Endothelial cell of hepatic sinusoid (primary cell): ENCODE results near the gene TEAD1.

ENCODE experiments used
- in situ Hi-C: cut with HindIII; loops from 2 replicates; pipeline ENCODE4 v1.10.0; 2017; ENCODE audit warnings: low sequenced_read_pairs

Gene TEAD1

DNA sequence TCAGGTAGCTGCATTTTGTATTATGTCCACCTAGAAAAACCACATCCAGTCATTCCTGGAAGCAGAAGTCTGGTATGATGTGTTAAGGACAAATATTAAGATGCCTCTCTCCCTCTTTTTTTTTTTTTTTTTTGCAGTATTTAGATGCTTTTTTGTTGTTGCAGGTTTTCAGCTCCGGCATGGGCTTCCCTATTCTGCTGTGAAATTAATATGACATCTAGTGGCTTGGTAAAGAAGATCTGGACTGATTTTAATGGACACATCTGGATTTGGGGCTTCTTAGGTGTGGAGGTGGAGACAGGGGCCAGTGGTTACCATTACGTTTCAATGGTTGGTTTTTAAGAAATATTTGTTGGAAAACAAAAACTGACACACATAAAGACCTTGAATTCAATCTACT, 287.4 kb downstream of the TEAD1 start:
- in situ Hi-C loops, result no loop called here

DNA sequence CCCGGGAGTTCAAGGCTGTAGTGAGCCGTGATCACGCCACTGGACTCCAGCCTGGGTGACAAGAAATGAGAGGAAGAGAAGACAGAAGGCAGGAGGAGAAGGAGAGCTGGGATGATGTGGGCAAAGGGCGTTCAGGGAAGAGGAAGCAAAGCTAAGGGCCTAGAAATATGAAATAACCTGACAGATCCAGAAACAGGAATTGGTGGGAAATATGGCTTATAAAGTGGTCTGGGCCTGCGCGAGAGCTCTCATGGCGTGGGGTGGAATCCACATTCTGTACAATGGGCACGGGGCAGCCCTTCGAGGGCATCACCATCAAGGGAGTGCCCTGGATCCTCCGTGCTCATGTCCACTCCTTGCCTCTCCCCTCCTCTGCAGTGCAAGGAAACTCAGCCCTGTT, 288.1 kb downstream of the TEAD1 start:
- in situ Hi-C loops, result no loop called here

DNA sequence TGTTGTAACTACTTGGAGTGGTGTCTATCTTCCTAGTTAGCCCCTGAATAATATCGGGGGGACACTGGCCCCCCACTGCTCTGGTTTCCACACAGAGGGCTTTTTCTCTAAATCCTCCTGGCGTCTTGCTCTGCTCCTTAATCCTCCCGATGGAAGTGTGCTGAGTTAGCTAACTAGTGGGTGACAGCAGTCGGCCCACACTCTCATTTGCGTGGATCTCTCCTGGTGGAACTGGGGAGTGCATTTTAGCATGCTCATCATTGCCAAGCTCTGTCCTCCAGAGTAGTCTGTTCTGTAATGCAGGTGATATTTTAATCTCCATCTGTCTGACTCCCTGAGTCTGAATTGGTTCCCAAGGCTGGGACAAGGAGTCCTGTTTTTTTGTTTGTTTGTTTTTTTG, 288.8 kb downstream of the TEAD1 start:
- in situ Hi-C loops, result no loop called here

DNA sequence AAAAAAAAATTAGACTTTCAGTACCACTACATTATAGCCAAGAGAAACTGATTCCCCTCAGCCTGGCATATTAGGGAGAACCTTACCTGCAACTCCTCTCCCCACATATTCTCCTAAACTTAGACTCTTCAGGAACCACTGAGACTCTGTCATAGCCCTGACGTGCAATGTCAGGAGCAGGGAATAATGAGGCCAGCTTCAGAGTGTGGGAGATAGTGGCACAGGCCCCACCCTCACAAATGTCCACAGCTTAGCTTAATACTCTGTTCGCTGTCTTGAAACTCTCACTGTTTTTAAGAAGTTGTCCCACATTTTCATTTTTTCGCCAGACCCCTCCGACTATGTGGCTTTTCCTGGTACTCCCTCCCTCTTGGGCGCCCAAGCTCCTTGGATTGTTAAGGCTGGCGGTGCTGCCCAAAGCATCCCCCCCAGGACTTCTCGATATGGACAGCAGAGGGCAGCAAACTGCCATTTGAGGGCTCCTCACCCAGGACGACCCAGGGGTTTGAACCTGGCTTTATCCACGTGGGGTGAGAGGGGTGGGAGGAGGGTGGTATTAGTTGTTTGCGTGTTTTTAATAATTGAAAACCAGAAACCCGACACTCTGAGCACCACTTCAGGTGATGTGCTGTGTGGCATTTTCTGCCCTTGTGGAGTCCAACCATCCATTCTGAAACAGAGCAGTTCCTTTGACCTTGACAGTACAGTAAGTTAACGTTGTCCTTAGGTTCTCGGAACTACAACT, 289.7 kb downstream of the TEAD1 start:
- in situ Hi-C loops, result no loop called here

DNA sequence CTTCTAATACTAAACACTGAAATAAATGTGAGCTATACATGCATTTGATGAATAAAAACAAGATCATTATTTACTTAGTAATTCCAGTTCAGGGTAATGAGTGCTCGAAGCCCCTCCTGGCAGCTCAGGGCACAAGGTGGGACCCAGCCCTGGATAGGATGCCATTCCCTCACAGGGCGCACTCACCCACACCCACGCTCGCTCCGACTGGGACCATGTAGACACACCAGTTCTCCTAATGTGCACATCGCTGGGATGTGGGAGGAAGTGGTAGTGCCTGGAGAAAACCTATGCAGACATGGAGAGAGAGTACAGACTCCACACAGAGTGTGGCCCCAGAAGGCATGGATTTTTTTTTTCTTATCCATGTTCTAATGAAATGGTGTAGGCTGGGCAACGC, 290.4 kb downstream of the TEAD1 start:
- in situ Hi-C loops, result no loop called here

DNA sequence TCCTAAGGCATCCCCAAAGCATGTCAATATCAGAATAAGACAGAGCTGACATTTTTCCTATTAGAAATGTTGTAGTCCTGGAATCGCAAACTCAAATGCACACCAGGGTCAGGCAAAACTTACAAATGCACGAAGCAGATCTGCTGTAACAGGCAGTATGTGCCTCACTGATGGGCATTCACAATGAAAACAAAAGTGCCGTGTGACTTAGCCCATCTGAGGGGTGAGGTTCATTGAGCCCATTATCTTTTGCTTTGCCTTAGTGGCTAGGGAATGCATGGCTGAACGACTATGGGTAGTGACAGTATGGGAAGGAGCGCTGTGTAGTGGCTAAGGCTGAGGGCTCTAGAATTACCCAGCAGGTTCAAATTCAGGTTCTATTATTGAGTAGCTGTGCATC, 291.8 kb downstream of the TEAD1 start:
- in situ Hi-C loops, result no loop called here

DNA sequence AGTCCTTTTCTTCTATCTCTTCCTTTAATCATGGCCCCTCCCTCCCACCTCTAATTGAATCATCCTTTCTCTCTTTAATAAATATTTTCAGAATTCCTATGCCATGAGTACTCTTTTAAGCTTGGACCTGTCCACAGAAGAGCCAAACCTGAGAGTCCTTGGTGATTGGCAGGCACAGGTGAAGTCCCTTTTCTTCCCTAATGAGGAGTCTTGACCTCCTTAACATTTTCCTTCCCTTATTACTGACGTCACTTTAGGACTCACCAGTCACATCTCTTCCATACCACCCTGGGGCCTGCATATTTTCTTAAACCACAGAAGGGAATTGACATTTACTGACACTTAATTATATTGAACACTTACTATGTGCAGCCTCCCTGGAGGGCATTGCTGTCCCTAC, 293.9 kb downstream of the TEAD1 start:
- in situ Hi-C loops, result no loop called here

DNA sequence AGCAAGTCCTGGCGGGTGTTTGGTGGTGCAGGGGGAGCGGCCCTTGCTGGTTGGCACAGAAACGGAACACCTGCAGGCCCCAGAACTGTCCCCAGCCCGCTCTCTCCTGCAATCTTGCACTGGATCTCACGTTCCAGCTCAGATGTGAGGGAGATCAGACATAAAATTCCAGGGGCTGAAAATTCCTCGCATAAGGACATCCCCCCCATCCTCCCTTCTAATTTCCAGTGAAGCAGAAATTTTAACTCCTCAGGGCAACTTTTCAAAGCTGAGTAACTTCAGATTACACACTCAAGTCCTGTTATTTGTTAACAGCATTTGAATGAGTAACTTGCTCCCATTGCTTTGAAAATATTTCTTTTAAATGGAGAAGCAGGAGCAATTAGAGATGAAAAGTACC, 294.6 kb downstream of the TEAD1 start:
- in situ Hi-C loops, result no loop called here

DNA sequence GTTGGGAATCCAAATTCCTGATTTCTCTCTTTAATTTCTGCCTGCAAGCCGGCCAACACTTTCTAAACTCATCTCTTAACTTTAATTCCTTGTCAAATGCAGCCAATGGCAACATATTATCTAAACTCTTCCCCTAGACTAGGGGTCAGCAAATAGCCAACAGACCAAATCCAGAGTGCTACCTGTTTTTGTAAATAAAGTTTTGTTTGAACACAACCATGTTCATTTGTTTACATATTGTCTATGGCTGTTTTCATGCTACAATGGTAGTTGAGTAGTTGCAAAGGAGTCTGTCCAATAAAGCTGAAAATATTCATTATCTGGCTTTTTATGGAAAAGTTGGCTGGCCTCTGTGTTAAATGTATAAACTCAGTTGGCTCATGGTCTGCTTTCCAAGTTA, 297.7 kb downstream of the TEAD1 start:
- in situ Hi-C loops, result no loop called here

DNA sequence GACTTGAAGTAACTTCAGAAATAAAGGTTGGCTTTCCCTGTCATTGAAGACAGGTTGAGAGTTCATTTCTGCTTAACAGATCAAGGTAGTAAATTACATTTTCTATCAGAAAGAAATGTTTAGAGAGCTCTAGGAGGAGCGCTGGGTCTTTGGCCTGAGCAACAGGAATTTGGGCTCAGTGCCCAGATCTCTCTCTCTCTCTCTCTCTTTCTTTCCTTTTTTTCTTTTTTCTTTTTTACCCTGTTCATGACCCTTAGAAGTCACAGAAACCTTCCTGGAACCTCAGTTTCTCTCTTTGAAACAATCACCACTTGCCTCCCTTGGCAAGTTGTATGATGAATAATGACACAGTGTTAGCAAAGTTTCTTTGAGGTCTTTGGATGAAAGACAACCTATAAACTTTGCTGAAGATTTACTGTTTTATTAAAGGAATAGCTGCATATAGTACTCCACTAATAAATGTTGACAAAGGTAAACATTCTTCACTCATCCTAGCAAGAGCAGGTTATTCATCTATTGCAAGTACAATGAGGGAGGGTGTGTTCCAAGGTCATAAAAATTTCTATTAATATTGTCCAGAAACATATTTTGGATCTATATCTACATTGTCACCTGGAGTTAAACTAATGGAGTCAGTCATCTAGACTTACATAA, 299.4 kb downstream of the TEAD1 start:
- in situ Hi-C loops, result no loop called here

DNA sequence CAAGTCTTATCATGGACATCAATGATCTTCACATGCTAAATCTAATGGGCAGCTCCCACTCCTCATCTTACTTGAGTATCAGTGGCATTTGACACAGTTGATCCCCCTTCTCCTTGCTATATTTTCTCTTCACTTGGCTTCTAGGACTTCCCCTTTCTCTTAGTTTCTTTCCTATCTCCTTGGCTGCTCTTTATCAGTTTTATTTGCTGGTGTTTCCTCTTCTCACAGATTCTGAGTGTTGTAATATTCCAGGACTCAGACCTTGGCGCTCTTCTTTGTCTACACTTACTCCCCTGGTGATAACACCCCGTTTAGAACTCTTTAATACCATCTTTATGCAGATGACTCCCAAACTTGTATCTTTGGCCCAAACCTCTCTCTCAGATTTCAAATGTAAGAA, 301.0 kb downstream of the TEAD1 start:
- in situ Hi-C loops, result loop anchor here (25.0 kb wide), 1 partner anchor 88 kb away; no protein-coding TSS in a partner anchor

DNA sequence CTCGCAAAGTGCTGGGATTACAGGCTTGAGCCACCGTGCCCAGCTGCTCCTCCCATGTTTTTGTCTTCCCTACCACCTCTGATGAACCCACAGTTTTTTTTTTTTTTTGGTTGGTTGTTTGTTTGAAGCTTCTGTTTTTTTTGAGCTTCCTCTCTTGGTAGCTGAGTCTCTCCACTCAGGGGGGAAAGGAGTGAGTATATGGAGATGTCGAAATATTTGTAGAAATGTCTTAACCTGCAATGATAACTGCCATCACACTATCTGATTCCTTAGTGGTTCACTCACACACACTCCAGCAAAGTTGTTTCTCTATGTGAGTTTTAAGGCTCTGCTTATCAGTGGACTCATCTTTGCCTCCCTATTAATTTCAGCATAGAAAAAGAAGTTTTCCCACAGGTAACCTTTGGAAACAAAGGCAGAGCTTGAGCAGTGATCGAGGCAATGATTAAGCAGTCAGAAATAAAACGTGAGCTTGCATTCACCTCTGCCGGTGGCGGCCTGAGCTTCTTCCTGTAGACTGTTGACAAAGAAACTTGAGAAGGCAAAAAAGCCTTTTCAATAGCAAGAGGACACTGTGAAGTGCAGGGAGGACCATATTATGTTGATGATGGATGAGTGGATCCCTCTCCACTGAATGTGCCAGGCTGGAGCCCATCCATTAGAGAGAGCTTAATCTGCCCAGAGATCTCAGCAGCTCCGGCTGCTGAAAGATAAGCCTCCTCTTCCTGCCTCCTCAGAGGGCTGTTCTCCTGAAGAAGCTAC, 305.9 kb downstream of the TEAD1 start:
- in situ Hi-C loops, result loop anchor here (5.0 to 25.0 kb wide), 3 partner anchors 72 to 187 kb away; no protein-coding TSS in a partner anchor

DNA sequence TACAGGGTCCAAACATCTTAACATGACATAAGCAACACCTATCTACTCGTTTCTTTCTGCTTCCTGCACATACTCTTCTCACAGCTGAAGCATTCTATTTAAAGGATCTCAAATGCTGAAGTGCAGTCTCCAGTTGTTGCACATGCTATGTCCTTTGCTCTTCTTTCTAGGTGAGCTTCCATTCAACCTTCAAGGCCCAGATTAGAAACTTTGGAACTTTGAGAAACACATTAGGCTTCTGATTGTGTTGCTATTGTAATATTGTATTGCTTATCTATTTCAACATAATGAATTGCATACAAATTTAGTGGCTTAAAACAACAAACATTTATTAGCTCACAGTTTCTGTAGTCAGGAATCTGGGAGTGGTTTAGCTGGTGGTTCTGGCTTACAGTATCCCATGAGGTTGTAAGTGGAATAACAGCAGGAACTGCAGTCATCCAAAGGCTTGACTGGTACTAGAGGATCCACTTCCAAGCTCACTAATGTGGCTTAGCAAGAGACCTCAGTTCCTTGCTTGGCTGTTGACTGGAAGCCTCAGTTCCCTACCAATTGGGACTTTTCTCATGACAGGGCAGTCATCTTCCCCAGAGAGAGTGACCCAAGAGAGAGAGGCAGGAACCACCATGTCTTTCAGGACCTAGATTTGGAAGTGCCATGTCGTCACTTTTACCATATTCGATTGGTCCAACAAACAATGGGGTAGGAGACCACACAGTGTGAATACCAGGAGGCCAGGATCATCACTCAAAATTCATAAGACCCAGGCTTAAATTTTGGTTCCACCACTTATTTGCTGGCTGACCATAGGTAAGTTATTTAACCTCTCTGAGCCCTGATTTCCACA, 307.7 kb downstream of the TEAD1 start:
- in situ Hi-C loops, result loop anchor here (5.0 to 25.0 kb wide), 3 partner anchors 70 to 185 kb away; no protein-coding TSS in a partner anchor

DNA sequence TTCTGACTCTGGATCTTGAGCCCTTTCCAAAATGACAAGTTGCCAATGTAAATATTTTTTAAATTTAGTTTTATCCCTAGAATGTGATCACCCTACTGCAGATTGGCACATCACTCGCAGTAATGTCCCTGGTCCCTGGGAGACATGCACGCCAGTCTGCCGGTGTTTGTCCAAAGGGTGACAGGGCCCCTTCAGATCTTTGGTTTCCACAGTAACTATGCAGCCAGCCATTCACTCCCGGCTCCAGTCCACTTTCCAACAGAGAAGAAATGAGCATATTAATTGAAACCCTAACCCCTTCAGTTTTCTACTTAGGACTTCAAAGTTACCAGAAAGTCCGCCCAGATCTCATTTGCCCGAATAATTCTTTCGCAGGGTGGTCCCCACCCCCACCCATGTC, 309.1 kb downstream of the TEAD1 start:
- in situ Hi-C loops, result loop anchor here (5.0 to 25.0 kb wide), 3 partner anchors 69 to 184 kb away; no protein-coding TSS in a partner anchor

DNA sequence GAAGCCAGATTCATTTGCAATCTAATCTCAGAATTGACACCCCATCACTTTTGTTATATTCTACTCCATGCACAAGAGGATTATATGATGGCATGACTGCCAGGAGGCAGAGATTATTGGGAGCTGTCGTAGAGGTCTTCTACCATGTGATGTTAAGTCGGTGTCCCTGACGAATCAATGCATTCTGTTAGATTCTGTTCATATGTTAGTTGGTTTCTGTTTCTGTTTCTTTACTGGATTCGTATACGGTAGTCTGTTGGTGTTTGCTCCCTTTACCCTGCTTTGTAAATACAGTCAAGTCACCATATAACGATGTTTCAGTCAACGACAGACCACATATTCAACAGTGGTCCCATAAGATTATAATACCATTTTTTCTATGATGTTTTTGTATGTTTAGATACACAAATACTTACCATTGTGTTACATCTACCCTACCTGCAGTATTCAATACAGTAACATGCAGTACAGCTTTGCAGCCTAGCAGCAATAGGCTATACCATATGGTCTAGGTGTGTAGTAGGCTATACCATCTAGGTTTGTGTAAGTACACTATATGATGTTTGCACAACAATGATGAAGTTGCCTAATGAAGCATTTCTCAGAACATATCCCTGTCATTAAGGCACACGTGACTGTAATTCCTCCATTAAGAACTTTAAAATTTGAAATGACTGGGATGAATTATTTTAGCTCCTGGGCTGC, 312.1 kb downstream of the TEAD1 start:
- in situ Hi-C loops, result loop anchor here (25.0 kb wide), 1 partner anchor 99 kb away; no protein-coding TSS in a partner anchor

DNA sequence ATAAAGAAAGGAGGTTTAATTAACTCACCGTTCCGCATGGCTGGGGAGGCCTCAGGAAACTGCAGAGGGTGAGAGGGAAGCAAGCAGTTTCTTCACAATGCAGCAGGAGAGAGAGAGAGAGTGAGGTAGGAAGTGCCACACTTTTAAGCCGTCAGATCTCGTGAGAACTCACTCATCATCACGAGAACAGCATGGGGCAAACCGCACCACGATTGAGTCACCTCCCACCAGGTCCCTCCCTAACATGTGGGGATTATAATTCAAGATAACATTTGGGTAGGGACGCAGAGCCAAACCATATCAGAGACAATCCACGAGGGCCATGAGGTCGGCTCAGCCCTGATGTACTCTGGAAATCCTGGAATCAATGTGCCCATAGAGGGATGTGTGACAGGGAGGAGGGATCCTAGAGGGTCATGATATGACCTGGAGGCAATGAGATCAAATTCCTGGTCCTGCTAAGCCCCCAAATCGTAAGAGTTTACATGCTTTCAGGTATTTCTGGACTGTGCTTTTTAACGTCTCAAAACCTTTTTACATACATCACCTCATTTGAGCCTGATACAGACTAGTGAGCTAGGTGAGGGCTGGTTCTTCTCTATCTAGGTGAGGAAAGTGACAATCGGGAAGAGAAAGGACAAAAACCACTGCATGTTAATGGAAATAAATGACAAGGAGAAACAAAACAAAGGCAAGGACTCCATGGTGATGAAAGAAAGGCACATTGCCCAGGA, 315.4 kb downstream of the TEAD1 start:
- in situ Hi-C loops, result loop anchor here (25.0 kb wide), 1 partner anchor 102 kb away; no protein-coding TSS in a partner anchor

DNA sequence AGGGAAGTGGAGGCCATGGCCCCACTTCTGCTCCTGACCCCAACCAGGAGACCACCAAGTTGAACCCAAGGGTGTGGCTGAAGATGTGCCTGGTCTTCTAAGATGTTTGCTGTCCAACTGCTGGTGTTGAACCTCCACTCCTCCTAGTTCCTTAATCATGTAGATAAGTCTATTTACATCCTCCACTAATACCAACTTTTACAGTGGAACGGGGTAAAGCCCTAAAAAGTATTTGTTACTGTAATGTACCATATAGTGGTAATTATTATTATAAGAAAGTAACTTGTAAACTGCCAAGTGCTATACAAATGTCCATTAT, 315.9 kb downstream of the TEAD1 start:
- in situ Hi-C loops, result loop anchor here (25.0 kb wide), 1 partner anchor 103 kb away; no protein-coding TSS in a partner anchor

DNA sequence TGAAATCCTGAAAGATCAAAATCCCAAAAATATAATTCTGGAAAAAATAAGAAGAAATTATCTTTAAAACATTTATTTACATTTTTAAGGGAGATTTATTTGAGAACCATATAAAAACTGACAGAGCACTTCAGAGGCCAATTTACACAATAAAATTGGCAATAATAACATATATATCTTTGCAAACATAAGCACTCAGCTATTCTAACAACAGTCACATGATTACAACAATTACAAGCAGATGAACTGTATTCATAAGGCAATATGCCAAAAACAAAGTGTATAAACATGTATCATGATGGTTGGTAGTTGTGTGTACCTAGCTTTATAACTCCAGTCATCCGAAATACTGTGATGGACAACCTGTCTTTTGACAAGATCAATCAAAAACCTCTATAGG, 317.2 kb downstream of the TEAD1 start:
- in situ Hi-C loops, result loop anchor here (25.0 kb wide), 1 partner anchor 104 kb away; no protein-coding TSS in a partner anchor

DNA sequence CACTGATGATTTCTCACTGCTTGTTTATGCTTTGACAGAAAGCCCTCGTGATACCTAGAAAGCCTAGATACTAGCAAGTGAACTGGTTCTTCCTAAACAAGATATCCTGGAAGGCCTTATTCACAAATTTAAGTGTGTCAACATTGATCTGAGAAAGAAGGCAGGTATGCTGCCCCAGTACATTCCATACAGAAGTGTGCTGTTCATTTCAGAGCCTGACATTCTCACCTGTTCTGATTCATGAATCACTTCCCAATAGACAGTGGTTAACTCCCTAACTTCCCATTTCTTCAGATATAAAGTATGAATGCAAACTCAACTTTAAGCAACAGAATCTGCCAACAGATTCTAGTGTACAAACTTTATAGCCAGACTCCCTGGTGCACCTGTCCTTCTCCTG, 319.4 kb downstream of the TEAD1 start:
- in situ Hi-C loops, result loop anchor here (25.0 kb wide), 1 partner anchor 106 kb away; no protein-coding TSS in a partner anchor
